Kidney glomerular epithelial cell (primary cell): ENCODE data around the gene PPP3CA.
A peak's percentile ranks its signal among the peaks of the same experiment; 100 is the strongest.
"Not testable (repeated sequence)": the region's sequence is repeated elsewhere in the genome, so short reads cannot be mapped to it uniquely, and the experiment has no call there.

Experiments used
- DNase-seq: peaks from one replicate; lab custom pipeline; 2025; lab: John Stamatoyannopoulos, UW

Gene PPP3CA

GRCh38 chr4:101211146-101211553, 136.2 kb downstream of the PPP3CA start:
- peak; percentile 76 for DNase-seq

GRCh38 chr4:101210331-101210730, 137.0 kb downstream of the PPP3CA start:
- no peak for DNase-seq

- no peak for DNase-seq
Observed at GRCh38 chr4:101208171-101208570, 139.2 kb downstream of the PPP3CA start.

- DNase-seq: peak; percentile 25
Observed at GRCh38 chr4:101205916-101206315, 141.4 kb downstream of the PPP3CA start.

- no peak for DNase-seq
Observed at GRCh38 chr4:101201421-101201820, 145.9 kb downstream of the PPP3CA start.

- DNase-seq: peak; percentile 87
Observed at GRCh38 chr4:101200561-101200960, 146.8 kb downstream of the PPP3CA start.

- peak; percentile 32 for DNase-seq
Observed at GRCh38 chr4:101199507-101200285, 147.6 kb downstream of the PPP3CA start.

GRCh38 chr4:101198682-101199339, 148.5 kb downstream of the PPP3CA start:
- no peak for DNase-seq

- peak; percentile 36 for DNase-seq
Observed at GRCh38 chr4:101197350-101197749, 150.0 kb downstream of the PPP3CA start.

GRCh38 chr4:101192244-101192643, 155.1 kb downstream of the PPP3CA start:
- no peak for DNase-seq

- DNase-seq: no peak
Observed at GRCh38 chr4:101191302-101192098, 155.8 kb downstream of the PPP3CA start.

GRCh38 chr4:101190751-101191150, 156.6 kb downstream of the PPP3CA start:
- DNase-seq: no peak

GRCh38 chr4:101188906-101189305, 158.4 kb downstream of the PPP3CA start:
- DNase-seq: no peak

GRCh38 chr4:101187841-101188240, 159.5 kb downstream of the PPP3CA start:
- DNase-seq: peak; percentile 18

GRCh38 chr4:101186567-101187184, 160.7 kb downstream of the PPP3CA start:
- no peak for DNase-seq

GRCh38 chr4:101184668-101185067, 162.7 kb downstream of the PPP3CA start:
- no peak for DNase-seq

- peak; percentile 77 for DNase-seq
Observed at GRCh38 chr4:101183666-101184373, 163.5 kb downstream of the PPP3CA start.

- DNase-seq: no peak
Observed at GRCh38 chr4:101183221-101183620, 164.1 kb downstream of the PPP3CA start.

GRCh38 chr4:101182688-101183087, 164.6 kb downstream of the PPP3CA start:
- DNase-seq: not testable (repeated sequence)

- no peak for DNase-seq
Observed at GRCh38 chr4:101178731-101179130, 168.6 kb downstream of the PPP3CA start.

GRCh38 chr4:101177154-101177553, 170.2 kb downstream of the PPP3CA start:
- no peak for DNase-seq
